ENCODE measurements around the gene CDKN2D.
"Not testable (repeated sequence)": the region's sequence is repeated elsewhere in the genome, so short reads cannot be mapped to it uniquely, and the experiment has no call there.

Gene CDKN2D

DNA sequence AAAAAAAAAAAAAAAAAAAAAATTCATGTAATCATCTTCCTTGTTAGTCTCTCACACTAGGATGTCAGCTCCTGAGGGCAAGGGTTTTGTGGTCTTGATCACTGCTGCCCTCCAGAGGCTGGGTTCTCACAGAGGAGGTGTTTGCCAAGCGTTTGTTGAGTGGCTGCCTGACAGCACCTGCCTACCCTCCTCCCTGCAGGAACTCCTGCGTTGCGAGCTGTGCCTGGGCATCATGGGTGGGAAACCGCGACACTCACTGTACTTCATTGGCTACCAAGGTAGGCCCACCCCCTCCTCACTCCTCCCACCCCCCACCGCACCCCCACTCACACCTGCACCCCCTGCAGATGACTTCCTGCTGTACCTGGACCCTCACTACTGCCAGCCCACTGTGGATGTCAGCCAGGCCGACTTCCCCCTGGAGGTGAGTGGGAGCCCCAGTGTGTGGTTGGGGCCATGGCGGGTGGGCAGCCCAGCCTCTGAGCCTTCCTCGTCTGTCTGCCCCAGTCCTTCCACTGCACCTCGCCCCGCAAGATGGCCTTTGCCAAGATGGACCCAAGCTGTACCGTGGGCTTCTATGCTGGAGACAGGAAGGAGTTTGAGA is 17.0 kb downstream of the CDKN2D start:
- peak; percentile 45 to 58 (median 54) for DNase-seq

DNA sequence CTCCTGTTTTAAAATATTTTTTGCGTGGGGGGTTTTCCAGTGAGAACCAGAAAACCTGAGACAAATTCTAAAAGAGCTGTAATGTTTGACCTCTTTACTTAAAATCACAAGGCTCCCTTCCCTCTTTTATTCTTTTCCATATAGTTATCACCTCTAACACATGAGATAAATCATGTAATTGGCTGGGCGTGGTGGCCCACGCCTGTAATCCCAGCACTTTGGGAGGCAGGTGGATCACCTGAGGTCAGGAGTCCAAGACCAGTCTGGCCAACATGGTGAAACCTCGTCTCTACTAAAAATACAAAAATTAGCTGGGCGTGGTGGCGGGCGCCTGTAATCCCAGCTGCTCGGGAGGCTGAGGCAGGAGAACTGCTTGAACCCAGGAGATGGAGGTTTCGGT is 17.8 kb downstream of the CDKN2D start:
- not testable (repeated sequence) for DNase-seq

DNA sequence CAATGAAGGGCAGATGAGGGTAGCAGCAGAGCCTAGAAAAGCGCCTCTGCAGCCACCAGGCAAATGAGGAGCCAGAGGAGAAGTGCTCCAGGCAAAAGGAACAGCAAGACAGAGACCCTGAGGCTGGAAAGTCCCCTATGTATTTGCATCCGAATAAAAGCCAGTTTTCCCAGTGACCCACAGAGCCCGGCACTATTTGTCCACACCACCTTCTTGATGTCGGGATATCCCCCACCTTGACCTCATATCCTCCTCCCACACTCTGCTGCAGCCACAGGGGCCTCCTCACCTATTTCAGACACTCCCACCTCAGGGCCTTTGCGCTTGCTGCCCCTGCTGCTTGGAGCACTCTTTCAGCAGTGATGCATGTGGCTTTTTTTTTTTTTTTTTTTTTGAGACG is 18.4 kb downstream of the CDKN2D start:
- DNase-seq: no peak

DNA sequence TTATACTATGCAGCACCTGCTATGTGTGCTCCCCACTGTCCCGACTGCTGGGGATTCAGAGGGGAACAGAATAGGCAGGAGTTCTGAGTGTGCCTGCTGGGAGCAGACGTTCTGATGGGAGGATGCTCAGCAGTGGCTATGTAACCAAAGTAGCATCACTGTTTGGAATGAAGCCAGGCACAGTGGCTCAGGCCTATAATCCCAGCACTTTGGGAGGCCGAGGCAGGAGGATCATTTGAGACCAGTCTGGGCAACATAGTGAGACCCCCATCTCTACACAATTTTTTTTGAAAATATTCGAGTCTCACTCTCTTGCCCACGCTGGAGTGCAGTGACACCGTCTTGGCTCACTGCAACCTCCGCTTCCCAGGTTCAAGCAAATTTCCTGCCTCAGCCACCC is 19.0 kb downstream of the CDKN2D start:
- DNase-seq: no peak

DNA sequence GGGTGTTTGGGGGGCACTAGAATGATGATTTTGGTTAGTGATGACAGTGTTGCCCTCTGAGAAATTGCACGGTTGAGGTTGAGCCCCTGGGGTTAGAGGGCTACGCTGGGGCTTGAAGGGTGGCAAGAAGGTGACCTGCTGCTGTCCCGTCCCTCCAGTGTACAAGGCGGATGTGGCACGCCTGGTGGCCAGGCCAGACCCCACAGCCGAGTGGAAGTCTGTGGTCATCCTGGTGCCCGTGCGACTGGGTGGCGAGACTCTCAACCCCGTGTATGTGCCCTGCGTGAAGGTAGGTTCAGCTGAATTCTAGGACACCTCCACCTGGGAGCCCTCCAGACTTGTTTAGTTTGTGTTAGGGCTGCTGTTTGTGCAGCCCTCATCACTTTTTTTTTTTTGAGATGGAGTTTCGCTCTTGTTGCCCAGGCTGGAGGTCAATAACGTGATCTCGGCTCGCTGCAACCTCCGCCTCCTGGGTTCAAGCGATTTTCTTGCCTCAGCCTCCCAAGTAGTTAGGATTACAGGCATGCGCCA is 20.0 kb downstream of the CDKN2D start:
- no peak for DNase-seq

DNA sequence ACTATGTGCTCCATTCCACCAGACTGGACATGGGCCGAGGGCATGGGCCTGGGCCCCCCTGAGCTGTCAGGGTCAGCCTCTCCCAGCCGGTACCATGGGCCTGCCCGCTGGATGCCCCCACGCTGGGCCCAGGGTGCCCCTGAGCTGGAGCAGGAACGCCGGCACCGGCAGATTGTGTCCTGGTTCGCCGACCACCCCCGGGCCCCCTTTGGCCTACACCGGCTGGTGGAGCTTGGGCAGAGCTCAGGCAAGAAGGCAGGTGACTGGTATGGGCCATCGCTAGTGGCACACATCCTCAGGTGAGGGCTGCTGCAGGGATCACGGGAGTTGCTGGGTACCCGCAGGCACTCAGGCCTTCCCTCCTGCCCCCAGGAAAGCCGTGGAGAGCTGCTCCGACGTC is 22.0 kb downstream of the CDKN2D start:
- DNase-seq: no peak

DNA sequence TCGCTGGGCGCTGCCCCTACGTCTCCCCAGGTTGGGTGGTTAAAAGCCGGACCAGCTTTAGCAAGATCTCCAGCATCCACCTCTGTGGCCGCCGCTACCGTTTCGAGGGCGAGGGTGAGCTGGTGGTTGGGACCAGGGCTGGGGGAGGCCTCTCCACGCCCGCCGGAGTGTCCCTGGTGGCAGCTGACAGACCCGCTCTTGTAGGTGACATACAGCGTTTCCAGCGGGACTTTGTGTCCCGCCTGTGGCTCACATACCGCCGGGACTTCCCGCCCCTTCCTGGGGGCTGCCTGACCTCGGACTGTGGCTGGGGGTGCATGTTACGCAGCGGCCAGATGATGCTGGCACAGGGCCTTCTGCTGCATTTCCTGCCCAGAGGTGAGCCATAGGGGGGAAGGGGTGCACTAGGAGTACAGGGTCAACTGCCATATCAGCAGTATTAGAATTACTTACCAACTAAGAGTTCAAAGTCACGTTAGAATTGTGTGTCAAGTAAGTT is 24.0 kb downstream of the CDKN2D start:
- peak in 1 of 3 donors; percentile 15 for DNase-seq

DNA sequence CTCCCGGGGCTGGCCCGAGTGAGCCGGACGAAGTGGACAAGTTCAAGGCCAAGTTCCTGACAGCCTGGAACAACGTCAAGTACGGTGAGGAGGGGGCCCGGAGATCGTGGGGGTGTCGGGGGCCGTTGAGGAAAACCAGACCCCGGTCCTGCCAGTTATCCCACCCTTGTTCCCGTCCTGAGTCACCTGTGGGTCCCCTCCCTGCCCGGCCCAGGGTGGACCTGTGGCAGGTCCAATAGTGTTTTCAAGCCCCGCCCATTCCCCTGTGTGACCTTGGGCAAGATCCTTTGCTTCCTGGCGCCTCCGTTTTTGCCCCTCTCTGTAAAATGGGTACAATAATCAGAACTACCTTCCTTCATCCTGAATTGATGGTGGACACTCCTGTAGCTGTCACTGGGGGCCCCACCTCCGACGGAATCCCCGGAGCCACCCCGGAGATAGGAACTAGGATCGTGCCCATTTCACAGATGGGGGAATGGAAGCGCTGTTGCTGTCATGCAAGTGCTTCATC is 24.5 kb downstream of the CDKN2D start:
- peak; percentile 26 to 54 (median 32) for DNase-seq

DNA sequence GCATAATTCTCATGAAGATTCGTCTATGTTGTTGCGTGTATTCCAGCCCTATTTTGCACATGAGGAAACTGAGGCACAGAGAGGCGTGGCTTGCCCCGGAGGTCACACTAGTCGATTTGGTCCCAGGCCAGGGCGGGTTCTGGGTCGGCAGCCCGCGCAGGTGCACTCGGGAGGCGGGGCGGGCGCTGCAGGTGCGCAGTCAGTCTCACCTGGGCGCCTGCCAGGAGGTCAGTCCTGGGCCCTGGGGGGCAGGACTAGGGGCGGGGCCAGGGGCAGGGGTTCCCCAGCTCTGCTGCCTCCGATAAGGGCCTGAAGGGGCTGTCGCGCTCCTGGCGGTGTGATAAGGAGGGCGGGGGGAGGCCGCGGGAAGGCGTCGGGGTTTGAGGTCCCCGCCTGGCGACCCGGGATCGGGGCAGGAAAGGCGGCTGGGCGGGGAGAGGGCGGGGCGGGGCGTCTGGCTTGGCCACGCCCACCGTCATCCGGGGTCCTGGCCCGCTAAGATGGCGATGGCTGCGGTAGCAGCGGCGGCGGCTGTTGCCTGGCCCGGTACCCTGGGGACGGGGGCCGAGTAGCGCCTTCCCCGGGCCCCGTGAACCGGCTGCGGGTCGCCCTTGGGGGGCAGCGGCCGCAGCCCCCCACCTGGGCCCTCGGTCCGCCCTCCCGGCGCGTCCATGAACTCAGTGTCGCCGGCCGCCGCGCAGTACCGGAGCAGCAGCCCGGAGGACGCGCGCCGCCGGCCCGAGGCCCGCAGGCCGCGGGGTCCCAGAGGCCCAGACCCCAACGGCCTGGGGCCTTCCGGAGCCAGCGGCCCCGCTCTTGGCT is 25.1 kb downstream of the CDKN2D start, which contains the start of gene ATG4D:
TSS of gene ATG4D (plus strand) at position 485 of the 822 bp plus-strand sequence. CDS start at position 672, 187 bp downstream.
- DNase-seq: peak; percentile 73 to 93 (median 89)

DNA sequence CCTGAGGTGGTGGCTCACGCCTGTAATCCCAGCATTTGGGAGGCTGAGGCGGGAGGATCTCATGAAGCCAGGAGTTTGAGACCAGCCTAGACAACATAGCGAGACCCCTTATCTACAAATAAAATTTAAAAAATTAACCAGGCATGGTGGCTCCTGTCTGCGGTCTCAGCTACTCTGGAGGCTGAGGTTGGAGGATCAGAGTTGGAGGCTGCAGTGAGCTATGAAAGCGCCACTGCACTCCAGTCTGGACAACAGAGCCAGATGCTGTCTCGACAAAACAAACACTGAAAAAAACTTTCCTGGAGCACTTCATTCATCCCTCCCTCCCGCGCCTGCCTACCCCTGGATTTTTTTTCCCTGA is 25.7 kb downstream of the CDKN2D start:
- DNase-seq: no peak

DNA sequence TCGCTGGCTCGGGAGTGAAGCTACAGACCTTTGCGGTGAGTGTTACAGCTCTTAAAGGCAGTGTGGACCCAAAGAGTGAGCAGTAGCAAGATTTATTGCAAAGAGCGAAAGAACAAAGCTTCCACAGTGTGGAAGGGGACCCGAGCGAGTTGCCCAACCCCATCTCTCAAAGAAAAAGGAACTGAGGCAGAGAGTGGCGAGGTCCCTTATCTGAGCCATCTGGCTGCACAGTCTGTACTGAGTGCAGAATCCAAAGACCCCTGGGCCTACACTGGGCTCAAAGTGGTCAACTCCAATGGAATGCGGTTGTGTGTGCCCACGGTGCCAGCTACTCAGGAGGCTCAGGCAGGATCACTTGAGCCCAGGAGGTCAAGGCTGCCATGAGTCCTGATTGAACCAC is 29.8 kb downstream of the CDKN2D start:
- peak in 2 of 3 donors; percentile 19 to 43 for DNase-seq

DNA sequence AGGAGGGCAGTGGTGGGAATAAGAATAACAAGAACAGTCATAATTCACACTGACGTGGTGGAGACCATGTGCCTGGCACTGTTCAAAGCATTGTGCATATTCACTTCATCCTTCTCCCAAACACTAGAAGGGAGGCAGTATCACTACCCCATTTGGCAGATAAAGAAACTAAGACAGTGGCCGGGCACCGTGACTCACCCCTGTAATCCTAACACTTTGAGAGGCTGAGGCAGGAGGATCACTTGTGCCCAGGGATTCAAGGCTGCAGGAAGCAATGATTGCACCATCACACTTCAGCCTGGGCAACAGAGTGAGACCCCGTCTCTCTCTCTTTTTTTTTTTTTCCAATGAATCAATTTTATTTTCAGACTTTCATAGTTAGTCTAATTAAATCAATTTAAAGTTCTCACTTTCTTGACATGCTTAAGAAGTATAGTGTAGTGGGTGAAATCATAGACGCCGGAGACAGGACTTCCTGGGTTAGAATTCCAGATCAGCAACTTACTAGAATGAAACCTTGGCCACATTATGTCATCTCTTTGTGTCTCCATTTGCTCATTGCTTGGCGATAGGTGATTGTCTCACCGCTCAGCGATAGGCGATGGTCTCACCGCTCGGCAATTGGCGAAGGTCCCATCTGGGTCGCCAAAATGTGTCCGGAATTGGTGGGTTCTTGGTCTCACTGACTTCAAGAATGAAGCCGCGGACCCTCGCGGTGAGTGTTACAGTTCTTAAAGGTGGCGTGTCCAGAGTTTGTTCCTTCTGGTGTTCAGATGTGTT is 30.4 kb downstream of the CDKN2D start:
- peak; percentile 46 to 66 (median 50) for DNase-seq

DNA sequence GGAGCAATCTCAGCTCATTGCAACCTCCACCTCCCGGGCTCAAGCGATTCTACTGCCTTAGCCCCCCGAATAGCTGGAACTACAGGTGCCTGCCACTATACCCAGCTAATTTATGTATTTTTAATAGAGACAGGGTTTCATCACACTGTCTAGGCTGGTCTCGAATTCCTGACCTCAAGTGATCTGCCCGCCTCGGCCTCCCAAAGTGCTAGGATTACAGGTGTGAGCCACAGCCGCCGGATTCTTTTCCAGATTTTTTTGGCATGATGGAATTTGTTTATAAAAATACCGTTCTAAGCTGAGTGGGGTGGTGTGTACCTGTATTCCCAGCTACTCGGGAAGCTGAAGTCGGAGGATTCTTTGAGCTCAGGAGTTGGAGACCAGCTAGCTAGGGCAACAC is 31.1 kb downstream of the CDKN2D start:
- no peak for DNase-seq

DNA sequence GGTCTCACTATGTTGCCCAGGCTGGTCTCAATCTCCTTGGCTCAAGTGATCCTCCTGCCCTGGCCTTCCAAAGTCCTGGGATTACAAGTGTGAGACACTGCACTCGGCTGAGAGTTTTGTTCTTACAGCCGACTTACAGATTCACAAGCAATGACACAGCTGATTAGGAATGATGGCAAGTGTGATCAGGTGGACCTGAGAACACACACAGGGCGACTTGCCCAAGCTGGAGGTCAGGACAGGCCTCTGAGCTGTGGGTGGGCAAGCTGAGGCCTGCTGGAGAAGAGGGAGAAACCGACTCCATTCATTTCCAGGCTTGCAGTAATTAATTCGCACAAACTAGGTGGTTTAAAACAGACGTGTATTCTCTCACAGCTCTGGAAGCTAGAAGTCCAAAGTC is 33.2 kb downstream of the CDKN2D start:
- no peak for DNase-seq

DNA sequence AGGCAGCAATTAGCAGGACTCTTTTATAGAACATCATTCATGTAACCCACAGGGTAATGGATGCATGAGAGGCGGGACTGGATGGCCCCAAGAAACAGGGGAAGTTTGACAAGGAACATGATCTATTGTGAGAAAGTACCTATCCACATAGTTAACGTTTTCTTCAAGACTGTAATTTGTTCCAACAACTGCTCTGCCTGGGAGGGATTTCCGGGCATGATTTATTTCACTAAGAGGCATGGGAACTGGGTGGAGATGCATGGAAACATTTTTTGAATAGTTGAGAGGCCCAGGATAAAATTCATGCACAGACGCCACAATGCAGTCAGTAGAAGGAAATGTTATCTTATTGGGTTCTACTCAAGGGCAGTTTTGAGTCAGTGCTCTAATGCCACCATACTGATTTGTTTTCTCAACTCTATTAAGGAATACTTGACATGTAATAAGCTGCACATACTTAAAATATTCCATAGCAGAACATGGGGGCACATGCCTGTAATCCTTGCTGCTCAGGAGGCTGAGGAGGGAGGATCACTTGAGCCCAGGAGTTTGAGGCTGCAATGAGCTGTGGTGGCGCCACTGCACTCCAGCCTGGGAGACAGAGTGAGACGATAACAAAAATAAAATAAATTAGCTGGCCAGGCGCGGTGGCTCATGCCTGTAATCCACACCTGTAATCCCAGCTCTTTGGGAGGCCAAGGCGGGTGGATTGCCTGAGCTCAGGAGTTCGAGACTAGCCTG is 35.0 kb downstream of the CDKN2D start:
- peak in 2 of 3 donors; percentile 21 to 23 for DNase-seq

DNA sequence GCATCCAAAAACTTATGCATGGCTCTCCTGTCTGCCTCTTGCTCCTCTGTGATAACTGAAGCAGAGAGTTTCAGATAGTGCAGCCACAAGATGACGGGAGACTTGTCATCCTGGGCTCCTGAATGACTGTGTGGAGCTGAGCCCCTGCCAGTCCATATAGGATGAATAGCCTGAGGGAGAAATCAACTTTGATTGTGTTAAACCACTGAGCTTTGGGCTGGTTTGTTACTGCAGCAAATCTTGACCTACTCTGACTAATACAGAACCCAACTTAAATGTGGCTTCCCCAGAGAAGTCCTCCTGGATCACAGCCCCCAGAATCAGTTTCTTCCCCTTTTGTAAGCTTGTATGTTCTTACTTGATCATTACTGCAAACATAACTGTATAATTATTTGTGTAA is 36.3 kb downstream of the CDKN2D start:
- DNase-seq: no peak

DNA sequence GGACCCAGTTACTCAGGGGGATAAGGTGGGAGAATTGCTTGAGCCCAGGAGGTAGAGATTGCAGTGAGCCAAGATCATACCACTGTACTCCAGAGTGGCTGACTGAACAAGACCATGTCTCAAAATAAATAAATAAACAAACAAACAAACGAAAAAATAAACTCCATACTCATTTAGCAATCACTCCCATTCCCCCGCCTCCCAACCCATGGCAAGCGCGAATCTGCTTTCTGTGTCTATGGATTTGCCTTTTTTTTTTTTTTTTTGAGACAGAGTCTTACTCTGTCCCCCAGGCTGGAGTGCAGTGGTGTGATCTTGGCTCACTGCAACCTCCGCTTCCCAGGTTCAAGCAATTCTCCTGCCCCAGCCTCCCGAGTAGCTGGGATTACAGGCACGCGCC is 41.9 kb downstream of the CDKN2D start:
- not testable (repeated sequence) for DNase-seq

DNA sequence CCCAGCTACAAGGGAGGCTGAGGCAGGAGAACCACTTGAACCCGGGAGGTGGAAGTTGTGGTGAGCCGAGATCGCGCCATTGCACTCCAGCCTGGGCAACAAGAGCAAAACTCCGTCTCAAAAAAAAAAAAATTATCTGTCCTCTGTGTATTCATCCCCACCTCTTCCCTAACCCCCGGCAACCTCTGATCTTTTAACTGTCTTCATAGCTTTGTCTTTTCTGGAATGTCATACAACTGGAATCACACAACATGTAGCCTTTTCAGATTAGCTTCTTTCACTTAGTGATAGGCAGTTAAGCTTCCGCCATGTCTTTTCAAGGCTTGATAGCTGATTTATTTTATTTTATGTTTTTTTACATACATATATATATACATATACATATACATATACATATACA is 43.1 kb downstream of the CDKN2D start:
- no peak for DNase-seq

DNA sequence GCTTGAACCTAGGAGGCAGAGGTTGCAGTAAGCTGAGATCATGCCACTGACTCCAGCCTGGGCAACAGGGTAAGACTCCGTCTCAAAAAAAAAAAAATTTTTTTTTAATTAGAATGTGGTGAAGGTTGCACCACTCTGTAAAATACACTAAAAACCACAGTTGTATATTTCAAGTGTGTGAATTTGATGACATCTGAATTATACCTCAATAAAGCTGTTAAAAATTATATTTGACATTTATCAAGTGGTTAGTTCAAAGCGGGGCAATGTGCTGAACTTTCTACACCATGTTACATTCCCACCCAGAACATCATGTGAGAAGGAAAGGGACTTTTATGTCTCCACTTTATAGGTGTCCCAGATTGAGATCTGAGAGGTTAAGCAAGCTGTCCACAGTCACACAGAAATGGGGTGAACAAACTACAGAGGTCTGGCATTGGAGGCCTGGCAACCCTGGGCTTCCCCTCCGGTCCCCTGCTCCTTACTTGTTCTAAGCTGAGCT is 45.6 kb downstream of the CDKN2D start:
- peak in 1 of 3 donors; percentile 27 for DNase-seq

DNA sequence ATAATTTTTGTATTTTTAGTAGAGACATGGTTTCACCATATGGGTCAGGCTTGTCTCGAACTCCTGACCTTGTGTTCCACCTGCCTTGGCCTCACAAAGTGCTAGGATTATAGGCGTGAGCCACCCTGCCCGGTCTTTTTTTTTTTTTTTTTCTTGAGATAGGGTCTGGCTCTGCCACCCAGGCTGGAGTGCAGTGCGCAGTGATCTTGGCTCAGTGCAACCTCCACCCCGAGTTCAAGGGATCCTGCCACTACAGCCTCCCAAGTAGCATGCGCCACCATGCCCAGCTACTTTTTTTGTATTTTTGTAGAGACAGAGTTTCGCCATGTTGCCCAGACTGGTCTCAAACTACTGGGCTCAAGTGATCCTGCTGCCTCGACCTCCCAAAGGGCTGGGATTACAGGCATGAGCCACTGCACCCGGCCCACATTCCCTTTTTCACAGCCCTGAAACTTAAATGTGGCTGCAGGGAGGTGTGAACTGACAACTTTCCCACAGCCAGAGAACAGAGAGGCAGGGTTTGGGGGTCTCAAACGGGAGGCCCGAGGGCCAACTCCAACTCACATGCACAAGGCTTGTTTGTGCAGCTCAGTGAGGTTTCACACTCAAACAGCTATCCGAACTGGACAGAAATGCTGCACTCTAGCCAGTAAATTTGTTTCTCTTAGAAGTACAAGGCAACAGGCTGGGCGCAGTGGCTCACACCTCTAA is 47.2 kb downstream of the CDKN2D start:
- DNase-seq: no peak

DNA sequence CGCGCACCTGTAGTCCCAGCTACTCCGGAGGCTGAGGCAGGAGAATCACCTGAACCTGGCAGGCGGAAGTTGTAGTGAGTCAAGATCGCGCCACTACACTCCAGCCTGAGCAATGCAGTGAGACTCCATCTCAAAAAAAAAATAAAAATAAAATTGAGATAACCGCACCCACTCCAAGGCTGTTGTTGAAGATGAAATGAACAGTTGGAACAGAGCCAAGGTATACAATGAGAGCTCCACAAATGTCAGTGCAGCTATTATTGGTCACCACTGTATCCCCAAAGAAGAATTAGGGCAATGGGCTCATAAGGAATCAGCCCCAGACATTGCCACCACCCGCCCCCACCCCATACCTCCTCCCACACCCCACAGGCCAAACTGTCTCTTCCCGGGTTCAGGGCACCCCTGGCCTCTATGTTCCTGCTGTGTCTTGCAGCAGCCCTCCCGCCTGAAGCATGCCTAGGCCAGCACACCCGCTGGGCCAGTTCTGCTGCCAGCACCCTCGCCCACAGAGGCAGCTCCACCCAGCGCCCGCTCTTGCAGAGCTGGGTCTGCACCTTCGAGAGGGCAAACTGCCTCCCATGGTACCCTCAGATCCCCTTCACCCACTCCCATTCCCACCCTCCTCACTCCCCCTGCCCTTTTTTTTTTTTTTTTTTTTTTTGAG is 48.0 kb downstream of the CDKN2D start:
- no peak for DNase-seq
